HG03139 (cell line): ENCODE results near the gene PRAMEF5.
"Not testable (repeated sequence)": the region's sequence is repeated elsewhere in the genome, so short reads cannot be mapped to it uniquely, and the experiment has no call there.

Experiments used
- ATAC-seq: cut with Tn5 transposase; IDR thresholded peaks from one replicate; pipeline ENCODE4 v1.9.1; 2021; ENCODE audit not compliant: unreplicated experiment

PRAMEF5 gene

DNA sequence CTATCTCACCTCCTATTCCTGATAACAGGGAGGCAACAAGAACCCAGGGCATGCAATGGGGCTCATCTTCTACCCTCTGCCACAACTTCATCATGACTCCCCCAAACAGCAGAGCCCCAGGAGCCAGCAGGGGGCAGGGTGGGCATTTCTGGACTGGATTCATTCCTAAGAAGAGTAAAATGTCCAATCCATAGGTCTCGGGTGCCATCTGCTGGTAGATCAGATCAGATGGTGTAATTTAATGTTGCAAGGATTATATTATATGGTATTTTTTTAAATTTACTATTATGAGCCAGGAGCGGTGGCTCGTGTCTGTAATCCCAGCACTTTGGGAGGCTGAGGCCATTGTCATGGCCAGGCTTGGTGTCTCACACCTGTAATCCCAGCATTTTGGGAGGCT, 11.1 kb downstream of the PRAMEF5 start:
- ATAC-seq, result not testable (repeated sequence)

DNA sequence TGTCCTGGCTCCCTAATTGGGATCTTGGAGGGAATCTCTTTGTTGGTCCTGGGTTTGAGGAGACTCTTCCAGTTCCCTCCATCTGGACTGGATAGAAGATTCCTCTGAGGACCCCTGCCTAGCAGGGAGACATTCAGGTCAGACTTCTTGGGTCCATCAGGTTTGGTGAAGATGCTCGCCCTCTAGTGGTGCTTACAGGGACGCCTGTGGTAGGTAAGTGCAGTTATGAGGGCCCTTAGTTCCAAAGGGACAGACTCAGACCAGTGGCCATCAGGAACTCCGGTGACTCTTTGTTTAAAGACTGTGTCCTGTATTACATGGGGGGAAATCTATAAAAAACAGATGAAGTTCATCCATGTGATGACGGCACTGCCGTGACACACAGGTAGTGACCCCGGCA, 23.0 kb downstream of the PRAMEF5 start:
- ATAC-seq, result not testable (repeated sequence)

DNA sequence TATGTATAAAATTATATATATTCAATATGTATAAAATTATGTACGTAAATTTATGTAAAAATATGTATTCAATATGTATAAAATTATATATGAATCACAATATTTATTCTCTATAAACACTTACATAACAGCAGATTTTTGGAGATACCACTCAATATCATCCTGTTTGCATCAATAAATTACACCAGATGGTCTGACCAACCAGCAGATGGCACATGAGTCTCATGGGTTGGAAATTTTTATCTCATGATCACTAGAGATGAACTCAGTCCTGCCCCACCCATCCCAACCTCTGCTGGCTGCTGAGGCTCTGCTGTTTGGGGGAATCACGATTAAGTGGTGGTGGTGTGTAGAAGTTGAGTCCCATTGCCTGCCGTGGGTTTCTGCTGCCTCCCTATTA, 25.6 kb downstream of the PRAMEF5 start:
- not testable (repeated sequence) for ATAC-seq

DNA sequence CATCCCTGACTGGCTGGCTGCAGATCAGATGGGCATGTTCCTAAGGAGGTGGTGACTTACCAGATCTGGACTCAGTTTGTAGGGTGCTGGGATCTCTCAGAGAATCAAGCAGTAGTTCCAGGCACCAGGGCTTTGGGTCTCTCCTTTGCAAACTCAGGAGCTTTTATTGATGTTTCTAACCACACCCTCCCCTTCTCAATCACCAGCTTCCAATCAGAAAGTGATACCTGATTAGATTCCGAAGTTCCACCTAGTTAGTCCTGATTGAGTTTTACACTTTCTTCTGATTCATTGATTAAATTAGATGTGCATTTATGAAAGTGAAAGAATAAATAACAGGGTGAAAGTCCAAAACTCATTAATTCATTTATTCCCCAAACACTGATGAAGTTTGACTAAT, 31.0 kb downstream of the PRAMEF5 start, which contains the start of gene PRAMEF8:
Gene PRAMEF8, minus strand, starts transcription at position 101 of the 400 bp plus-strand sequence. CDS start 1,046 bp downstream, outside the sequence.
- not testable (repeated sequence) for ATAC-seq

DNA sequence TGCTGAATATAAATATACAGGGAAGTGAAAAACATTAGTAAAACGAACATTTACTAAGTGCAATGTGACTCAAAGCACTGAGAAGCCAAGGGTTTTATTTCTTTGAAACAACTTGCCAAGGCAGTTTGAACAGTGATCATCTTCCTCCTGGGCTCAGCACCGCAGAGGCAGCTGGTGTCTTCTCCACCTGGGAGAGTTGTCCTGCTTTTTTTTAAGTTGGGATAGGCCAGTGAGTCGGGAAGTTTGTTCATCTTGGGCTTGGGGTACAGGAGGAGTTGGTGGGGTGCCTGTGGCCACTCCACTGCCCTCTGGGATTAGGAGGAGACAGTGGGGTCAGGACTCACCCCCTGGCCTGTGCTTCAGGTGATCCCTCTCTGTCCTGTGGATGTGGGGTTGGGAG, 35.0 kb downstream of the PRAMEF5 start:
- not testable (repeated sequence) for ATAC-seq

DNA sequence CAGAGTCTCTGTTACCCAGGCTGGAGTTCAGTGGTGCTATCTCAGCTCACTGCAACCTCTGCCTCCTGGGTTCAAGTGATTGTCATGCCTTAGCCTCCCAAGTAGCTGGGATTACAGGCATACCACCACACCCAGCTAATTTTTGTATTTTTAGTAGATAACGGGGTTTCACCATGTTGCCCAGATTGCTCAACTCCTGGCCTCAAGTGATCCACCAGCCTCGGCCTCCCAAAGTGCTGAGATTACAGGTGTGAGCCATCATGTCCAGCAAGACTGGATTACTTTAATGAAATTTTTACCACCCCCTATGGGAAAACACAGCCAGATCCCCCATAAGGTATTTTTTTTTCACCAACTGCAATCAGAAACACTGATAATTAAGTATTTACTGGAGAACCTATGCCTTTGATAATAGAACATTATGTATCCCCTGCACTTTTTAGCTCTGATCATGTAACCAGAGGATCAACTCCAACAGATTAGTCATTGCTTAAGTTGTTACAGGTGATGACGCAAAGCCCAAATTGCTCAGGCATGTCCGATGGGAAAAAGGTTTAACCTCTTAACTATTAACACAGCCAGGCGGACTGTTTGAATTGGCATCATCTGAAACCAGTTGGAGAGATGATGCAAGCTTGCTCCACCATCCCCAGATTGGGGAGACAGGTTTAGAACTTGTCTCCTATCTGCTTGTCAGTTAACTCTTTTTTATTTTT, 43.4 kb downstream of the PRAMEF5 start:
- ATAC-seq, result not testable (repeated sequence)

DNA sequence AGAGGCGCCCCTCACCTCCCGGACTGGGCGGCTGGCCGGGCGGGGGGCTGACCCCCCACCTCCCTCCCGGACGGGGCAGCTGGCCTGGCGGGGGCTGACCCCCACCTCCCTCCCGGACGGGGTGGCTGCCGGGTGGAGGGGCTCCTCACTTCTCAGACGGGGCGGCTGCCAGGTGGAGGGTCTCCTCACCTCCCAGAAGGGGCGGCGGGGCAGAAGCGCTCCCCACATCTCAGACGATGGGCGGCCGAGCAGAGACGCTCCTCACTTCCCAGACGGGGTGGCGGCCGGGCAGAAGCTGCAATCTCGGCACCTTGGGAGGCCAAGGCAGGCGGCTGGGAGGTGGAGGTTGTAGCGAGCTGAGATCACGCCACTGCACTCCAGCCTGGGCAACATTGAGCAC, 44.7 kb downstream of the PRAMEF5 start:
- ATAC-seq, result not testable (repeated sequence)

DNA sequence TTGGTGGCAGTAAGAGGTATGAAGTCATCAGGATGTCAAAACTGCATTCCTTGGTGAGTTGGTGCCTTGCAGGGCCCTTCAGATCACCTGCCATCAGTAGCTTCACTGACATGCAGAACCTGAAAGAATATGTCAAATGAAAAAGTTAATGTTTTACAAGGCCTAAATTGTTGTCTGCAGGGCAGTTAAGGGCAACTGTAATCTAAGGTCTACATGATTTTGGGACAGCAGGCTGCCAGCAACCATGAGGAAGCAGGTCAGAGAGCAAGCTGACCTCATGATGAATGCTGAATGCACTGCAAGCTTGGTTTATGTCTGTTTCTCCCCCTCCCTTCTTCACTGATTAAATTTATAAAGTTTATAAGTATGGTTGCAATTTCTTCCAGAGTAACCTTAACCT, 48.2 kb downstream of the PRAMEF5 start:
- not testable (repeated sequence) for ATAC-seq

DNA sequence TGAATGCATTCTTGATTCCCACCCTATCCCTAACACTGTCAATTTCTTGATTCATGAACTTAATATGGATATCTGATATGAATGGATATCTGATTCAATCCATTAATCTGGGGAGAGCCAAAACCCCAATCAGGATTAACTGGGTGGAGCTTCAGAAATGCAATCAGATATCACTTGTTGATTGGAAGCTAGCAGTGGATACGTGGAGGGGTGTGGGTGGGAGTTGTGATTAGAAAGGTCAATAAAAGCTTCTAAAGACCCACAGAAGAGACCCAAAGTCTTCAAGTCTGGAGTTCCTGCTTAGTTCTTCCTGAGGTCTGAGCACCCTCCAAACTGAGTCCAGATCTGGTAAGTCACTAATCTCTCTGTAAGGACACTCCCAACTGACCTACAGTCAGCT, 49.2 kb downstream of the PRAMEF5 start, which contains the start of gene PRAMEF33:
Gene PRAMEF33, plus strand, starts transcription at position 301 of the 400 bp plus-strand sequence. CDS start 2,416 bp downstream, outside the sequence.
- ATAC-seq, result not testable (repeated sequence)
